SK-N-SH treated with all-trans-retinoic acid at 6 μM for 48 hours (cell line): Measurements from ENCODE around the gene MRPS6.

ENCODE experiments used
- ATAC-seq: fragments of 200-7000 bp; cut with Tn5 transposase; 3 replicates; pipeline ENCODE4 v1.9.1; 2020; ENCODE audit warnings: mild to moderate bottlenecking, moderate library complexity
- ARNTL ChIP-seq: fragments of 450-650 bp; formaldehyde crosslinking; IDR thresholded peaks from 2 replicates; pipeline ENCODE4 v1.5.0; 2020; ENCODE audit warnings: low read depth, mild to moderate bottlenecking, moderate library complexity, borderline replicate concordance
- BACH2 ChIP-seq: fragments of 250-450 bp; sonication (Bioruptor Pico); IDR thresholded peaks from 2 replicates; pipeline ENCODE4 v1.9.0; 2021; ENCODE audit warnings: mild to moderate bottlenecking, borderline replicate concordance
- CREB5 ChIP-seq: fragments of 250-450 bp; sonication (Bioruptor Pico); IDR thresholded peaks from 2 replicates; pipeline ENCODE4 v1.5.1; 2020; ENCODE audit warnings: low read depth, mild to moderate bottlenecking, moderate library complexity
- CSDC2 ChIP-seq: fragments of 250-450 bp; sonication (Bioruptor Pico); IDR thresholded peaks from 2 replicates; pipeline ENCODE4 v1.5.0; 2020; ENCODE audit warnings: mild to moderate bottlenecking, moderate library complexity
- ESRRG ChIP-seq: fragments of 250-450 bp; sonication (Bioruptor Pico); IDR thresholded peaks from 2 replicates; pipeline ENCODE4 v1.6.1; 2021; ENCODE audit warnings: mild to moderate bottlenecking
- GLIS3 ChIP-seq: fragments of 250-450 bp; sonication (Bioruptor Pico); IDR thresholded peaks from 2 replicates; pipeline ENCODE4 v1.5.0; 2020; ENCODE audit warnings: mild to moderate bottlenecking, moderate library complexity
- ISL1 ChIP-seq: fragments of 250-450 bp; sonication (Bioruptor Pico); IDR thresholded peaks from 2 replicates; pipeline ENCODE4 v2.1.2; 2022; ENCODE audit warnings: mild to moderate bottlenecking, moderate library complexity
- OSR1 ChIP-seq: fragments of 250-450 bp; sonication (Bioruptor Pico); IDR thresholded peaks from 2 replicates; pipeline ENCODE4 v1.8.0; 2022; ENCODE audit warnings: moderate library complexity, mild to moderate bottlenecking, inconsistent platforms
- PPARA ChIP-seq: fragments of 250-450 bp; sonication (Bioruptor Pico); IDR thresholded peaks from 2 replicates; pipeline ENCODE4 v1.5.0; 2020; ENCODE audit warnings: mild to moderate bottlenecking, borderline replicate concordance
- RARB ChIP-seq: fragments of 250-450 bp; sonication (Bioruptor Pico); IDR thresholded peaks from 2 replicates; pipeline ENCODE4 v1.8.0; 2021; ENCODE audit warnings: mild to moderate bottlenecking, moderate library complexity
- SNAI2 ChIP-seq: fragments of 250-450 bp; sonication (Bioruptor Pico); IDR thresholded peaks from 2 replicates; pipeline ENCODE4 v1.5.0; 2020; ENCODE audit warnings: mild to moderate bottlenecking, moderate library complexity
- TCF4 ChIP-seq: fragments of 250-450 bp; sonication (Bioruptor Pico); IDR thresholded peaks from 2 replicates; pipeline ENCODE4 v1.8.0; 2021; ENCODE audit warnings: mild to moderate bottlenecking, moderate library complexity, borderline replicate concordance
- TOX ChIP-seq: fragments of 250-450 bp; sonication (Bioruptor Pico); IDR thresholded peaks from 2 replicates; pipeline ENCODE4 v1.8.0; 2021; ENCODE audit warnings: mild to moderate bottlenecking, moderate library complexity, borderline replicate concordance
- ZFP3 ChIP-seq: fragments of 250-450 bp; sonication (Bioruptor Pico); IDR thresholded peaks from 2 replicates; pipeline ENCODE4 v1.5.0; 2020; ENCODE audit warnings: mild to moderate bottlenecking, moderate library complexity
- ZFP30 ChIP-seq: fragments of 450-650 bp; formaldehyde crosslinking; IDR thresholded peaks from 2 replicates; pipeline ENCODE4 v1.5.0; 2022; ENCODE audit warnings: mild to moderate bottlenecking, moderate library complexity
- ZNF565 ChIP-seq: fragments of 450-650 bp; formaldehyde crosslinking; conservative IDR thresholded peaks from 2 replicates; pipeline ENCODE4 v1.5.0; 2020; ENCODE audit warnings: low read depth, mild to moderate bottlenecking, moderate library complexity
- ZNF70 ChIP-seq: fragments of 450-650 bp; formaldehyde crosslinking; IDR thresholded peaks from 2 replicates; pipeline ENCODE4 v1.5.0; 2020; ENCODE audit warnings: mild to moderate bottlenecking, moderate library complexity
- ZNF8 ChIP-seq: fragments of 450-650 bp; formaldehyde crosslinking; IDR thresholded peaks from 2 replicates; pipeline ENCODE4 v1.5.0; 2020; ENCODE audit warnings: mild to moderate bottlenecking, moderate library complexity
- TF ChIP-seq, protein P1 (sequence below): fragments of 250-450 bp; sonication (Bioruptor Pico); IDR thresholded peaks from 2 replicates; pipeline ENCODE4 v1.5.1; 2021; ENCODE audit warnings: mild to moderate bottlenecking, moderate library complexity
- TF ChIP-seq, protein P2 (sequence below): fragments of 250-450 bp; sonication (Bioruptor Pico); IDR thresholded peaks from 2 replicates; pipeline ENCODE4 v1.8.0; 2020; ENCODE audit warnings: mild to moderate bottlenecking, moderate library complexity, borderline replicate concordance
- TF ChIP-seq, protein P3 (sequence below): fragments of 250-450 bp; sonication (Bioruptor Pico); IDR thresholded peaks from 2 replicates; pipeline ENCODE4 v1.5.0; 2020; ENCODE audit warnings: mild to moderate bottlenecking, moderate library complexity

The MRPS6 gene

DNA sequence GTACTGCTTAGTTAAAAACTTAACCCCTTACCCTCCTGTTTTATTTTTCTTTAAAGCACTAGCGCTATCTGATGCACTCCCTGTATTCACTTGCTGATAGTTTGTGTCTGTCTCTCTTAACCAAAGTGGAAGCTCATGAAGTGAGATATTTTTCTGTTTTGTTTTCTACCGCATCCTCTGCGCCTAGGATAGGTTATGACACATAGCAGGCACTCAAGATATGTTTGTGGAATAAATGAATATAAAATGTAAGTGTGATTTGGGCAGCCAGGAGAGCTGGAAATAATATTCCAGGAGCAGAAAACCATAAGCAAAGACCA lies 49.0 kb upstream of the MRPS6 start:
- TF ChIP-seq TOX (CRISPR knock-in tag) (no peak), ESRRG (CRISPR knock-in tag) (no peak), PPARA (CRISPR knock-in tag) (no peak), GLIS3 (no peak), ZNF8 (CRISPR knock-in tag) (no peak), ISL1 (CRISPR knock-in tag) (no peak), ZFP3 (CRISPR knock-in tag) (no peak), BACH2 (CRISPR knock-in tag) (no peak), OSR1 (no peak), ZNF70 (CRISPR knock-in tag) (no peak), ZNF565 (CRISPR knock-in tag) (no peak), TCF4 (CRISPR knock-in tag) (no peak), ZFP30 (CRISPR knock-in tag) (no peak), RARB (CRISPR knock-in tag) (no peak), ARNTL (no peak), CSDC2 (CRISPR knock-in tag) (no peak)
- TF ChIP-seq, protein P1, sequence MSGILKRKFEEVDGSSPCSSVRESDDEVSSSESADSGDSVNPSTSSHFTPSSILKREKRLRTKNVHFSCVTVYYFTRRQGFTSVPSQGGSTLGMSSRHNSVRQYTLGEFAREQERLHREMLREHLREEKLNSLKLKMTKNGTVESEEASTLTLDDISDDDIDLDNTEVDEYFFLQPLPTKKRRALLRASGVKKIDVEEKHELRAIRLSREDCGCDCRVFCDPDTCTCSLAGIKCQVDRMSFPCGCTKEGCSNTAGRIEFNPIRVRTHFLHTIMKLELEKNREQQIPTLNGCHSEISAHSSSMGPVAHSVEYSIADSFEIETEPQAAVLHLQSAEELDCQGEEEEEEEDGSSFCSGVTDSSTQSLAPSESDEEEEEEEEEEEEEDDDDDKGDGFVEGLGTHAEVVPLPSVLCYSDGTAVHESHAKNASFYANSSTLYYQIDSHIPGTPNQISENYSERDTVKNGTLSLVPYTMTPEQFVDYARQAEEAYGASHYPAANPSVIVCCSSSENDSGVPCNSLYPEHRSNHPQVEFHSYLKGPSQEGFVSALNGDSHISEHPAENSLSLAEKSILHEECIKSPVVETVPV (CRISPR knock-in tag): no peak
- TF ChIP-seq, protein P2, sequence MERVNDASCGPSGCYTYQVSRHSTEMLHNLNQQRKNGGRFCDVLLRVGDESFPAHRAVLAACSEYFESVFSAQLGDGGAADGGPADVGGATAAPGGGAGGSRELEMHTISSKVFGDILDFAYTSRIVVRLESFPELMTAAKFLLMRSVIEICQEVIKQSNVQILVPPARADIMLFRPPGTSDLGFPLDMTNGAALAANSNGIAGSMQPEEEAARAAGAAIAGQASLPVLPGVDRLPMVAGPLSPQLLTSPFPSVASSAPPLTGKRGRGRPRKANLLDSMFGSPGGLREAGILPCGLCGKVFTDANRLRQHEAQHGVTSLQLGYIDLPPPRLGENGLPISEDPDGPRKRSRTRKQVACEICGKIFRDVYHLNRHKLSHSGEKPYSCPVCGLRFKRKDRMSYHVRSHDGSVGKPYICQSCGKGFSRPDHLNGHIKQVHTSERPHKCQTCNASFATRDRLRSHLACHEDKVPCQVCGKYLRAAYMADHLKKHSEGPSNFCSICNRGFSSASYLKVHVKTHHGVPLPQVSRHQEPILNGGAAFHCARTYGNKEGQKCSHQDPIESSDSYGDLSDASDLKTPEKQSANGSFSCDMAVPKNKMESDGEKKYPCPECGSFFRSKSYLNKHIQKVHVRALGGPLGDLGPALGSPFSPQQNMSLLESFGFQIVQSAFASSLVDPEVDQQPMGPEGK (CRISPR knock-in tag): no peak
- no peak for ATAC-seq

DNA sequence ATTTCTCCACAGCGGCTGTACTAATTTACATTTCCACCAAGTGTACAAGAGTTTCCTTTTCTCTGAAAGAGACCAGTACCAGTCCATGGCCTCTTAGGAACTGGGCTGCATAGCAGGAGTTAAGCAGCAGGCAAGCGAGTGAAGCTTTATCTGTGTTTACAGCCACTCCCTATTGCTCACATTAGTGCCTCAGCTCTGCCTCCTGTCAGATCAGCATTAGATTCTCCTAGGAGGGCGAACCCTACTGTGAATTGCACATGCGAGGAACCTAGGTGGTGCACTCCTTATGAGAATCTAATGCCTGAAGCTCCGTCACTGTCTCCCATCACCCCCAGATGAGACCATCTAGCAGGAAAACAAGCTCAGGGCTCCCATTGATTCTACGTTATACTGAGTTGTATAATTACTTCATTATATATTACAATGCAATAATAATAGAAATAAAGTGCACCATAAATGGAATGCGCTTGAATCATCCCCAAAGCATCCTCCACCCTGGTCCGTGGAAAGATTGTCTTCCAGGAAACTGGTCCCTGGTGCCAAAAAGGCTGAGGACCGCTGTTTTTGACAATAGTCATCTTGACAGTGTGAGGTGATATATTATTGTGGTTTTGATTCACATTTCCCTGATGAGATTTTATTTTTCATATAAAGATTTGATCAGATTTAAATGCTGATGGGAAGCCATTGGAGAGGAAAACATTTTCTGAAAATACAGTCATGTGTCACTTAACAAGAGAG lies 45.5 kb upstream of the MRPS6 start:
- no peak; the same call in 2 of the 3 replicates for ATAC-seq

GRCh38 chr21:34029743-34030528 lies 43.4 kb upstream of the MRPS6 start:
- ATAC-seq: peak; percentile 99
- no peak for TF ChIP-seq SNAI2 (CRISPR knock-in tag)
- no peak for TF ChIP-seq ARNTL
- TF ChIP-seq, protein P3, sequence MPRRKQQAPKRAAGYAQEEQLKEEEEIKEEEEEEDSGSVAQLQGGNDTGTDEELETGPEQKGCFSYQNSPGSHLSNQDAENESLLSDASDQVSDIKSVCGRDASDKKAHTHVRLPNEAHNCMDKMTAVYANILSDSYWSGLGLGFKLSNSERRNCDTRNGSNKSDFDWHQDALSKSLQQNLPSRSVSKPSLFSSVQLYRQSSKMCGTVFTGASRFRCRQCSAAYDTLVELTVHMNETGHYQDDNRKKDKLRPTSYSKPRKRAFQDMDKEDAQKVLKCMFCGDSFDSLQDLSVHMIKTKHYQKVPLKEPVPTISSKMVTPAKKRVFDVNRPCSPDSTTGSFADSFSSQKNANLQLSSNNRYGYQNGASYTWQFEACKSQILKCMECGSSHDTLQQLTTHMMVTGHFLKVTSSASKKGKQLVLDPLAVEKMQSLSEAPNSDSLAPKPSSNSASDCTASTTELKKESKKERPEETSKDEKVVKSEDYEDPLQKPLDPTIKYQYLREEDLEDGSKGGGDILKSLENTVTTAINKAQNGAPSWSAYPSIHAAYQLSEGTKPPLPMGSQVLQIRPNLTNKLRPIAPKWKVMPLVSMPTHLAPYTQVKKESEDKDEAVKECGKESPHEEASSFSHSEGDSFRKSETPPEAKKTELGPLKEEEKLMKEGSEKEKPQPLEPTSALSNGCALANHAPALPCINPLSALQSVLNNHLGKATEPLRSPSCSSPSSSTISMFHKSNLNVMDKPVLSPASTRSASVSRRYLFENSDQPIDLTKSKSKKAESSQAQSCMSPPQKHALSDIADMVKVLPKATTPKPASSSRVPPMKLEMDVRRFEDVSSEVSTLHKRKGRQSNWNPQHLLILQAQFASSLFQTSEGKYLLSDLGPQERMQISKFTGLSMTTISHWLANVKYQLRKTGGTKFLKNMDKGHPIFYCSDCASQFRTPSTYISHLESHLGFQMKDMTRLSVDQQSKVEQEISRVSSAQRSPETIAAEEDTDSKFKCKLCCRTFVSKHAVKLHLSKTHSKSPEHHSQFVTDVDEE (CRISPR knock-in tag): no peak
- no peak for TF ChIP-seq PPARA (CRISPR knock-in tag)
- TF ChIP-seq ZFP3 (CRISPR knock-in tag): no peak
- TF ChIP-seq CREB5: no peak
- TF ChIP-seq ZNF70 (CRISPR knock-in tag): no peak
- no peak for TF ChIP-seq ISL1 (CRISPR knock-in tag)
- TF ChIP-seq ZNF565 (CRISPR knock-in tag): no peak
- no peak for TF ChIP-seq ZFP30 (CRISPR knock-in tag)

More for the DNA sequence above, 45.5 kb upstream of the MRPS6 start:
- peak; percentile 30; the same call in 1 of the 2 replicates for TF ChIP-seq ISL1 (CRISPR knock-in tag)
- no peak for TF ChIP-seq ZNF8 (CRISPR knock-in tag)
